T-helper 2 cell treated with Interferon-gamma antibody and Interleukin-4, amounts not matched to agents 100 ng/mL and 5 ng/mL, for 36 hours (primary cell): ENCODE data around the gene PCNX3. TPM values are rescaled to one million over a fixed set of nuclear protein-coding genes. Genes with fewer than 3 reads are reported as not detected.

Experiments used
- intact Hi-C: fragments of 100-400 bp; cut with micrococcal nuclease; formaldehyde crosslinking; loops from one replicate; pipeline ENCODE4 v1.15.1; 2023
- total RNA-seq: library from RNA; stranded (reverse); gene quantifications from 2 replicates; pipeline ENCODE4 v1.2.3, GENCODE V29; 2022

The PCNX3 gene
- total RNA-seq, 1 donor from 2014 or later: 54.8 TPM

DNA sequence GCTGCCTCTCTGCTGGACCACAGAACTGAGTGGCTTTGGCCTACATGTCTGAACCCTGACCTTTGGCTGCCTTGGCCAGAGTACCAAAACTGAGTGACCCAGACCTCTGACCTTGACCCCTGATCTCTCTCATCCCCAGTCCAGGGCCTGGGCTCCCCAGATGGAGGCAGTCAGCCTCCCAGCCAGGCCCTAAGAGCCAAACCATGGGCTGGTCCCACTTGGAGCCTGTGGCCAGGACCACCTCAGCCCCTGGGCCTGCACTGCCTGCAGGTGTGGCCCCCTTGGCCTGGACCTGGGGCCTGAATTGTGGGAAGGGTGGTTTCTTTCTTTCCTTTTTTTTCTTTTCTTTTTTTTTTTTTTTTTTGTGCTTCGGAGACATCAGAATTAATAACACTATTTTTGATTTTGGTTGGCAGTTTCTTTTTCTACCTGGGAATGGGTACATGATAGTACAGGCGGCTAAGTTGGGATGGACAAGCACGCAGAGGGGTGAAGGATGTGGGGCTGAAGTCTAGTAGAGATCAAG, 21.5 kb downstream of the PCNX3 start:
- intact Hi-C loops: no loop called here

DNA sequence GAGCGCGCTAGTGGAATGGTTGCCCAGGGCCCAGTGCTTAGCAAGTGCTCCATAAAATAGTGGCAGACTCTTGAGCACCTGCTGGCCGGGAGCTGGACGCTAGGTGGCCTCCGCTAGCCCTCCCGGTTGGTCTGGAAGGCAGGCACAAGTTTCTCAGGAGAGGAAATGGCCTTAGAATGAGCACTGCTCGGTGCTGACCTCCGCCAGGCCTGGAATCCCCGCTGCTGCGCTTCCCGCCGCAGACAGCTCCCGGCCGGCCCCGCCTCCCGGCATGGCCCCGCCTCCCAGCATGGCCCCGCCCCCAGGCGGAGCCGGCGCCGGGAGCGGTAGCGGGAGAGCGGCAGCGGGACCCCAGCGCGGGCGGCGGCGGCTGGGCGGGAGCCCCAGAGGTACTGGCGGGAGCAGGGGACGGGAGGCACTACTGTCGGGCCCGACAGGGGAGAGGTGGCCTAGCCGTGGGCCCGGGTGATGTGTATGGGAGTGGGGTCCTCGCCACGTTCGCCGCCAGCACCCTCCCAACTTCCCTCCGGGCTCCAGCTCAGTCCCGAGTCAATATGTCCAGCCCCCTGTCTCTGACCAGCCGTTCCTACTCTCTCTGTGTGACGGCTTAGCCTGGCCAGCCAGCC, 22.3 kb downstream of the PCNX3 start, which contains the start of gene SIPA1:
SIPA1 (plus strand) TSS at position 308 of the 626 bp plus-strand sequence. CDS start 2,821 bp downstream, outside the sequence.
- intact Hi-C loops: loop anchor here (1.0 kb wide), 2 partner anchors 14 to 23 kb away; partner anchors contain the start of gene PCNX3

DNA sequence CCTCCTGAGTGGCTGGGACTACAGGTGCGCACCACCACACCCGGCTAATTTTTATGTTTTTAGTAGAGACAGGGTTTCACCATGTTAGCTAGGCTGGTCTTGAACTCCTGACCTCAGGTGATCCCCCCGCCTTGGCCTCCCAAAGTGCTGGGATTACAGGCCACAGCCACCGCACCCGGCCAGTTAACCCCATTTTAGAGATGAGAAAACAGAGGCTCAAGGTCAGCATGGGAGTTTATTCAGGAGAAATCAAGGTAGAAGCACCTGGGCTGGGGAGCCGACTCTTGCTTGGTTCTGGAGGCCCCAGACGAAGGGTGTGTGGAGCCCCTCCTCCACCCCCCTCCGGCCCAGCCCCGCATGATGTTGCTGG, 23.6 kb downstream of the PCNX3 start:
- intact Hi-C loops: loop anchor here (1.0 kb wide), 1 partner anchor 23 kb away; the partner anchor contains the start of gene RELA

DNA sequence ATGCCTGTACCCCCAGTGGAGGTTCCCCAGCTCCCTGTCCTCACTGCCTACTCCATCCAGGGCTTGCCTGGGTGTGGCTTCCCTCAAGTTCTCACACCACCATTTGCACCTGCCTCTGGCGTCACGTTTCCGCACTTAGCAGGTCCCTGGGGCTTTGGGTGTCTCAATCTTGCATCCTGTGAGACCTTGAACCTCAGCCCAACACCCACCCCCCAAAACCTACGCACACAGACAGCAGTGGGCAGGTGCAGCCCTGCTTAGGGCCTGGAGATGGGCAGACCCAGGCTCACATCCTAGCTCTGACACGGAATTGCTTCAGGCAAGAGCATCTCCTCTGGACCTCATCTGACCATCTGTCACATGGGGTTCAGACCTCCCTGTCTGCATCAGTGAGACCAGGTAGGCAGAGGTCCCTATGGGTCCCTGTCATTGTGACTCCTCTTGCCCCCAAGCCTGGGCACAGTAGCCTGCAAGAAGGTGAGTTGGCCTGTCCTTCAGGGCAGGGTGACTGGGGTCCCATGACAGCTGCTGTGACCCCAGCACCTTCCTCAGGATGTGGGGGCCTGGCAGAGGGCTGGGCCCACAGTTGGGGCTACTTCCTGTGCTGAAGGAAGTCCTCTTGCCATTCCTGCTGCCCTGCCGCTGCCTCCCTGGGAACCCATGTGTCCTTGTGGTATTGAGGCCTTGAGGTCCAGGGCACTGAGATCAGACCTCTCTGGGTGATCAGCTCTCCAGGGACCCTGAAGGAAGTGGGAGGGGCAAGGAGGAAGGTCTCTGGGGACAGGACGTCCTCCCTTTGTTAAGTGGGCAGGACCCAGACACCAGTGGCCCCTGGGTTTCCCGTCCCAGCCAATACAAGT, 24.3 kb downstream of the PCNX3 start:
- intact Hi-C loops: loop anchor here (1.0 kb wide), 1 partner anchor 22 kb away; the partner anchor contains the start of gene RELA

DNA sequence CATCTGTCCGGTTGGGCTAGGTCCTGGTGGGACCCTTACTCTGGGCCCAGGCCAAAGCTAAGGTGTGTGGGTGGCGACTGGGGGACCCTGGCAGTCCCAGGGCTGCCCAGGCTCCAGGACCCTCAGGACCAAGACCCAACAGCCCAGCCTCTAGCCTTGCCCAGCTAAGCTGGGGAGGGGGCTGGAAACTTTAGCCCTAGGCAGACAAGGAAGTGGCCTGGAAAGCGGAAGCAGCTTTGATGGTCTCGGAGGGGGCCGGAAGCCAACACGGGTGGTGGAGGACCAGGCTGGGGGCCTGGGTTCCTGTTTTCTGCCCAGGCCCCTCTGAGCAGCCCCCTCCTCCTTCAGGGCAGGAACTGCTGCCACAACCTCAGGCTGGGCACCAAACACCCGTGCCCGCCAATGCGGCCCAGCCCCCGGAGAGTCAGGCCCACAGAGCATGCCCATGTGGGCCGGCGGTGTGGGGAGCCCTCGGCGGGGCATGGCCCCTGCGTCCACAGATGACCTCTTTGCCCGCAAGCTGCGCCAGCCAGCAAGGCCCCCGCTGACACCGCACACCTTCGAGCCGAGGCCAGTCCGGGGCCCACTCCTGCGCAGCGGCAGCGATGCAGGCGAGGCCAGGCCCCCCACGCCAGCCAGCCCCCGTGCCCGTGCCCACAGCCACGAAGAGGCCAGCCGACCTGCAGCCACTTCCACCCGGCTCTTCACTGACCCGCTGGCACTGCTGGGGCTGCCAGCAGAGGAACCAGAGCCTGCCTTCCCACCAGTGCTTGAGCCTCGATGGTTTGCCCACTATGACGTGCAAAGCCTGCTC, 25.1 kb downstream of the PCNX3 start:
- intact Hi-C loops: no loop called here

DNA sequence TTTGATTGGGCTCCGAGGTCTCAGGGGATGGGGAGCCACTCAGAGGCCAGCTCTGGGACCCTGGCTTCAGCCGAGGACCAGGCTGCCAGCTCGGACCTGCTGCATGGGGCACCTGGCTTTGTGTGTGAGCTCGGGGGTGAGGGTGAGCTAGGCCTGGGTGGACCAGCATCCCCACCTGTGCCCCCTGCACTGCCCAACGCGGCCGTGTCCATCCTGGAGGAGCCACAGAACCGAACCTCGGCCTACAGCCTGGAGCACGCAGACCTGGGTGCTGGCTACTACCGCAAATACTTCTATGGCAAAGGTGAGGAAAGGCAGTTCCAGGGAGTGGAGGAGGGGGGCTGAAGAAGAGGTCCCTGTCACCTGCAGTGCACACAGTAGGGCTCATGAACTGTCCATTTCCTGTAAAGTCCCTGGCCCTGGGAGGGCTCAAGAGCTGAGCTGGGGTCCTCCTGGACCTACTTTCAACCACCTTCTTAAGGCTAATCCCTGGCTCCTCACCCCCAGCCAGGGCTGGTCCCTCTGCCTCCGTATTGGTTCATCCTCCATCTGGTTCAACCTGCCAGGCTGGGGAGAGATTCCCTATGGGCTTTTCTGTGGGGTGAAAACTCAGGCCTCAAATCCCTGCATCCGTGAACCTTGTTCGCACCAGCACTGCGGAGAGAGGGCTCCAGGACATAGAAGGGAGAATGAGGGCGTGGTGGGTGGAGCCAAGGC, 25.9 kb downstream of the PCNX3 start:
- intact Hi-C loops: no loop called here

DNA sequence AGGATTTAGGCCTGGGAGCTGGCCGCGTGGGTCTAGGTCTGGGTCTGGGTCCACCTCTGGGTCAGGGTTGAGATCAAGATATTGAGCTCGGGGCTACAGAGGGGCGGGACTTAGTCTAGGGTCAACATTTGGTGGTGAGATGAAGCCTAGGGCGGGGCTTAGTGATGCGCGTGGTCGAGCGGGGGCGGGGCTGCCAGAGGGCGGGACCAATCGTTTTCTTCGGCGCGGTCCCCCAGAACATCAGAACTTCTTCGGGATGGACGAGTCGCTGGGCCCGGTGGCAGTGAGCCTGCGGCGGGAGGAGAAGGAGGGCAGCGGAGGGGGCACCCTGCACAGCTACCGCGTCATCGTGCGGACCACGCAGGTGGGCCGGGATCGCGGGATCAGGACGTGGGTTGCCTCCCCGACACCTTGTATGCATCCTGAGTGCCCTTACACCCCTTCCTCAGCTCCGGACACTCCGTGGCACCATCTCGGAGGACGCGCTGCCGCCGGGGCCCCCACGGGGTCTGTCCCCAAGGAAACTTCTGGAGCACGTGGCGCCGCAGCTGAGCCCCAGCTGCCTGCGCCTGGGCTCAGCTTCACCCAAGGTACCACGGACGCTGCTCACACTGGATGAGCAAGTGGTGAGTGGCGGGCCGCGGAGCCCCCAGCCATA, 26.6 kb downstream of the PCNX3 start:
- intact Hi-C loops: no loop called here

DNA sequence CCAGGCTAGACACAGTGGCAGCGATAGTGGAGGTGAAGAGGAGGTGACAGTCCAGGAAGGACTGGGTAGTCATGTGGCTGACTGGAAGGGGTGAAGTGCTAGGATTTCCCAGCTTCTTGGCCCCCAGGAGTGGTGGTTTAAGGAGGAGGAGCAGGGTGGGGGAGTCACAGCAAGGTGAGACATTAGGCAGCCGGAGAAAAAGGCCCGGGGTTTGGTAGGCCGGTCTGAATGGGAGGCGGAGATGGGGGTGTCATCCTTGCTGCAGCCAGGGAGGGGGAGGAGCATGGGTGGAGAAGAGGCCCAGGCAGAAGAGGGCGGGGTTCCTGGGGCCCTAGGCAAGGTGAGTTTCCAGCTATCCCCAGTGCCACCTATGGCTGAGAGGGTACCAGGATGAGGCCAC, 28.4 kb downstream of the PCNX3 start:
- intact Hi-C loops: no loop called here

DNA sequence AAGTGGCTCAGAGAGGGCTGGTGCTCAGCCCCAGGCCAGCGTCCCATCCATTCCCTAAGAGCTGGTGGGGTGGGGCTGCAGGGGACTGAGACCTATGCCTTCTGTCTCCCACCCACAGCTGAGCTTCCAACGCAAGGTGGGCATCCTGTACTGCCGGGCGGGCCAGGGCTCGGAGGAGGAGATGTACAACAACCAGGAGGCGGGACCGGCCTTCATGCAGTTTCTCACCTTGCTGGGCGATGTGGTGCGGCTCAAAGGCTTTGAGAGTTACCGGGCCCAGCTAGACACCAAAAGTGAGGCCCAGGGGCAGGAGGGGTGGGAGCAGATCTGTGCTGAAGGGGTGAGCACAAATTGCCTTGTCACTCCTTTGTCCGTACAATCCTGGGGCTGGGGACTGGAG, 29.3 kb downstream of the PCNX3 start:
- intact Hi-C loops: no loop called here

DNA sequence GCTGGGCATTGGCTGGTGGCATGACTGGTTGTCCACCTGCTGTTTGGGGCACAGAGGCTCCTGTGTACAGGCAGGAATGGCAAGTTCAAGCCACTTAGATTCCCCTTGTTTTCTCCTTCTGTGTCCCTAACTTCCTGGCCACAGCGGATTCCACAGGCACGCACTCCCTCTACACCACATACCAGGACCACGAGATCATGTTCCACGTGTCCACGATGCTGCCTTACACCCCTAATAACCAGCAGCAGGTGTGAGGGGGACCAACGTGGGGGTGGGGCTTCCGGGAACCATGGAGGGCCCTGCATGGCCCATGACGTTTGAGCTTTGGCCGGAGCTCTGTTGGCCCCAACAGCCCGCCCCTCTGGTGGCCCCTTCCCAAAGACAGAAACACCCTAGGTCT, 30.1 kb downstream of the PCNX3 start:
- intact Hi-C loops: no loop called here

DNA sequence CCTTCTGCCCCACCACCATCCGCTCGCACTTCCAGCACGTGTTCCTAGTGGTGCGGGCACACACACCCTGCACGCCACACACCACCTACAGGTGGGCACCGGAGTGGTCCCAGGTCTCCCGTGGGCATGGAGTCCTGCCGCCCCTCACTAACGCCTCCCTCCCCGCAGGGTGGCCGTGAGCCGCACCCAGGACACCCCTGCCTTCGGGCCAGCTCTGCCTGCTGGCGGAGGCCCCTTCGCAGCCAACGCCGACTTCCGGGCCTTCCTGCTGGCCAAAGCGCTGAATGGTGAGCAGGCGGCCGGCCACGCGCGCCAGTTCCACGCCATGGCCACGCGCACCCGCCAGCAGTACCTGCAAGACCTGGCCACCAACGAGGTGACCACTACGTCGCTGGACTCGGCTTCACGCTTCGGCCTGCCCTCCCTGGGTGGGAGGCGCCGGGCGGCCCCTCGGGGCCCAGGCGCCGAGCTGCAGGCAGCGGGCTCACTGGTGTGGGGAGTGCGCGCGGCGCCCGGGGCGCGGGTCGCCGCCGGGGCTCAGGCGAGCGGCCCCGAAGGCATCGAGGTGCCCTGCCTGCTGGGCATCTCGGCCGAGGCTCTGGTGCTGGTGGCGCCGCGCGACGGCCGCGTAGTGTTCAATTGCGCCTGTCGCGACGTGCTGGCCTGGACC, 30.8 kb downstream of the PCNX3 start:
- intact Hi-C loops: no loop called here

DNA sequence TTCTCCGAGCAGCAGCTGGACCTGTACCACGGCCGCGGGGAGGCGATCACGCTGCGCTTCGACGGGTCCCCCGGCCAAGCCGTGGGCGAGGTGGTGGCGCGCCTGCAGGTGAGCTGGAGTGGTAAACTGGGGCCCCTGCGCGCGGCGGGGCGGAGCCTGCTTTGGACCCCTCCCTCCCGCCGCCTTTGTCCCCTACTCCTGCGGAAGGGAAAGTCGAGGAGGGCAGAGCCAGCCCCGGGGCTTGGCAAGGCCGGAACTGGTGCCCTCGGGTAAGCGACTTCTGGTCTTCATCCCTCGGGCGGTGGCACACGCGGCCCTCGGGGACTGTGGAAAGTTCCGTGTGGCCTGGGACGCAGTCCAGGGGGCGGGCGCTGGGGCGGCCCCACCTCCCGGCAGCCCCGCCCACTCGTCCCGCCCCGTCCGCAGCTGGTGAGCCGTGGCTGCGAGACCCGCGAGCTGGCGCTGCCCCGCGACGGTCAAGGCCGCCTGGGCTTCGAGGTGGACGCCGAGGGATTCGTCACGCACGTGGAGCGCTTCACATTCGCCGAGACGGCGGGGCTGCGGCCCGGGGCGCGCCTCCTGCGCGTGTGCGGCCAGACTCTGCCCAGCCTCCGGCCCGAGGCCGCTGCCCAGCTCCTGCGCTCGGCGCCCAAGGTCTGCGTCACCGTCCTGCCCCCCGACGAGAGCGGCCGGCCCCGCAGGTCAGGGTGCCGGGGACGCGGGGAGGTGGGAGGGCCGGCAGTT, 31.6 kb downstream of the PCNX3 start:
- intact Hi-C loops: no loop called here

DNA sequence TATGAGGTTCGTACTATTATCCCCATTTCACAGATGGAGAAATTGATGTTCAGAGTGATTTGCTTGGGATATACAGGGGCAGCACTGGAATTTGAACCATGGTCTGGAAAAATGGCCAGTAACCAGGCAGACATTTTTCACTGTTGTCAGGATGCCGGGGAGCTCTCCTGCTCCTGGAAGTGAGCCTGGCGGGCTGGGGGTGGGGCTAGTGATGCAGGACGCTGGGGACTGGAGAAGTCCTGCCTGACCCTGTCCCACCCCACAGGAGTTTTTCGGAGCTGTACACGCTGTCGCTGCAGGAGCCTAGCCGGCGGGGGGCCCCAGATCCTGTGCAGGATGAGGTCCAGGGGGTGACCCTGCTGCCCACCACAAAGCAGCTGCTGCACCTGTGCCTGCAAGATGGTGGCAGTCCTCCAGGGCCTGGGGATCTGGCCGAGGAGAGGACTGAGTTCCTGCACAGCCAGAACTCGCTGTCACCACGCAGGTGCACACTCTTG, 33.5 kb downstream of the PCNX3 start:
- intact Hi-C loops: no loop called here

DNA sequence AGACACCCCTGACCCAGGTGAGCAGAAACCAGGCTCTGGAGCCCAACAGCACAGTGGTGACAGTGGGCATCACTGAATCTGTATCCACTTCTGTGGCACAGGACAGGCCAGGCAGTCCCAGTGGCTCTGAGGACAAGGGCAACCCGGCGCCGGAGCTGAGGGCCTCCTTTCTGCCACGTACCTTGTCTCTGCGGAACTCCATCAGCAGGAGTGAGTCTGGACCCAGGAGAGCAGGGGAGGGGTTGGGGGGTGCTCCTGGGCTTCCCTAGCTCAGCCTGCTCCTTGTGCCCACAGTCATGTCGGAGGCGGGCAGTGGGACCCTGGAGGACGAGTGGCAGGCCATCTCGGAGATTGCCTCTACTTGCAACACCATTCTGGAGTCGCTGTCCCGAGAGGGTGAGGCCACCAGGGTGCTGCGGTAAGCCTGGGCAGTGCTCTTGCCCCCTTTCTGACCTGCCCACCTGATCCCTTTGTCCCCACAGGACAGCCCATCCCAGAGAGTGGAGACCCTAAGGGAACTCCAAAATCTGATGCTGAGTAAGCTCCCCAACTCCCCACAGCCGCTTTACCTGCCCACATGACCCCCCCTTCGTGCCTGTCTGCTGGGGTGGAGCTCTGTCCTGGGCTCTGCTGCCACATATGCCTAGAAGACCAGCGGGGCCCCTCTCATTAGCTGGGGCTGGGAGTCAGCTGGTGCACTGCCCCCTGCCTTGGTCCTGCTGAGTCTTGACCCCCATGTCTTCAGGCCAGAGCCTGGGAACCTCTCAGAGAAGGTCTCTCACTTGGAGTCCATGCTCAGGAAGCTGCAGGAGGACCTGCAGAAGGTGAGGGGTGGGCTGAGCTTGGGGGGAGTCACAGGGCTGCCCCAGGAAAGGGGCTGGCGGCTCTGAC, 34.3 kb downstream of the PCNX3 start:
- intact Hi-C loops: loop anchor here (5.0 kb wide), 1 partner anchor 78 kb away; the partner anchor contains the start of genes FAM89B and ZNRD2

DNA sequence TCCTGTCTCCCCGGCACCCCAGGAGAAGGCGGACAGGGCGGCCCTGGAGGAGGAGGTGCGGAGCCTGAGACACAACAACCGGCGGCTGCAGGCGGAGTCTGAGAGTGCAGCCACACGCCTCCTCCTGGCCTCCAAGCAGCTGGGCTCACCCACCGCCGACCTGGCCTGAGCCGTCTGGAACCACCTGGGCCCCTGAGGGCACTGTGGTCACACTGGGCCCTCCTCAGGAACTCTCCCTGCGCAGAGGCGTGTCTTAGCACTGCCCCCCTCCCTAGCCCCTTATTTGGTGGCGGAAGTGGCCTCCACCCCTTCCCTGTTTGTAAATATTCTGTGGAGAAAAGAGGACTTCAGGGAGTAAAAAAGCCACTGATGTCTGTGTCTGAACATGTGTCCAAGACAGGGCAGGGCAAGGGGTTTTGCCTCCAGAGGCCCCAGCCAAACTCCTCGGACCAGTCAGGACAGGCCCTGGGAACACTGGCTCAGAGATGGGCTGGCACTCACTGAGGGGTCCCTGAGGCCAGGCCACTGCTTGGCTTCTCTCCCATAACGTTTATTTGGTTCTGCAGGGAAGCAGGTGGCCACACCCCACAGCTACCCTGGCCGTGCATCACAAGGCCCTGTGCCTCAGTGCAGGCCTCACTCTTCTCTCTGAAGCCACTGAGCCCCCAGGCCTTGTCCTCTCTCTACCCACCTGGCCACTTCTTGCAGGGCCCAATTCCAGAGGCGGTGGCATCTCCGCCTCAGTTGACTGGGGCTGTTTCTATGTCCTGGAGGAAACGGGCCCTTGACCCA, 35.2 kb downstream of the PCNX3 start:
- intact Hi-C loops: loop anchor here (5.0 kb wide), 1 partner anchor 78 kb away; the partner anchor contains the start of genes FAM89B and ZNRD2

DNA sequence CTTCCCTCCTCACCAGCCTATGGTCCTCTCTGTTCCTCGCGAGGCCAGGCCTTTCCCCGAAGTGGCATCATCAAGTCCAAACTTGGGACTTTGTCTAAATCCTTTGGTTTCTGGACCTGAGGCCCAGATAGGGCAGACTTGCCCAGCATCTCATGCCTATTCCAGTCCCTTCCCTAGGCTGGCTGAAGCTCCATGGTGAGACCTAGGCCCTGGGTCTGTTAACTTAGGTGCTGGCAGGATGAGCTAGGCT, 35.7 kb downstream of the PCNX3 start:
- intact Hi-C loops: loop anchor here (5.0 kb wide), 1 partner anchor 79 kb away; the partner anchor contains the start of genes FAM89B and ZNRD2
